Activated CD4-positive, alpha-beta memory T cell treated with anti-CD3 and anti-CD28 coated beads, Interleukin-2, amount 10 ng/mL, durations not matched to agents 7 days and 5 days (primary cell): ENCODE results near the gene ZNF385B. TPM values are rescaled to one million over a fixed set of nuclear protein-coding genes. Genes with fewer than 3 reads are reported as not detected.

Experiments
- CTCF ChIA-PET: fragments of 350-600 bp; sonication (Branson Sonifier 250); formaldehyde crosslinking; loops from one replicate; lab custom pipeline; 2021; ENCODE audit warnings: antibody characterized with exemption, inconsistent platforms; lab: Charles Lee
- POLR2A ChIA-PET: fragments of 350-600 bp; sonication (Branson Sonifier 250); formaldehyde crosslinking; loops from one replicate; lab custom pipeline; 2021; ENCODE audit warnings: antibody characterized with exemption; lab: Charles Lee
- DNase-seq: peaks from one replicate; pipeline ENCODE4 v3.0.0-alpha.2; 2020
- H3K27ac Mint-ChIP-seq: one replicate; pipeline ENCODE4 v1.8.0; 2021; ENCODE audit warnings: mild to moderate bottlenecking, mixed read lengths
- H3K27me3 Mint-ChIP-seq: one replicate; pipeline ENCODE4 v1.8.0; 2021; ENCODE audit warnings: mixed read lengths
- H3K36me3 Mint-ChIP-seq: one replicate; pipeline ENCODE4 v1.8.0; 2021; ENCODE audit warnings: low read depth, mixed read lengths
- H3K4me1 Mint-ChIP-seq: one replicate; pipeline ENCODE4 v1.8.0; 2021; ENCODE audit warnings: mixed read lengths
- H3K4me3 Mint-ChIP-seq: one replicate; pipeline ENCODE4 v1.8.0; 2021; ENCODE audit warnings: mild to moderate bottlenecking, mixed read lengths
- H3K9me3 Mint-ChIP-seq: one replicate; pipeline ENCODE4 v1.8.0; 2021; ENCODE audit warnings: mixed read lengths
- total RNA-seq, 2 experiments: library from RNA; stranded (reverse); gene quantifications; one replicate each; pipeline ENCODE4 v1.2.3, GENCODE V29; 2021

ZNF385B gene
- total RNA-seq, 2 experiments from 2014 or later: not detected

DNA sequence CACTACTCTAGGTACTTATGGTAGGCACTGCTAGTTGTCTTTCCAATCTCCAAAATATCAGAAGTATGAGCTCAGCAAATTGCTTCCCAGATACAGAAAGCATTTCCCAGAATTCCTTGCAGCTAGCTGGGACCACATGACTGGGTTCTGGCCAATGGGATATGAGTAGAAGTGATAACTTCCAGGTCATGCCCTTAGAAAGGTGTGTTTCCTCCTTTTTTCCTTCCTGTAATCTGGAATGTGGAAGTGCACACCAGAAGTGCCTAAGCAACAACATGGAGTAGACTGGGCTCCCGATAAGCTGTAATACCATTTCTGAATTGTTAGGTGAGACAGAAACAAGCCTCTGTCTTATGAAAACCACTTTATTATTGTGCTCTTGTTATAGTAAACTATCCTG is 279.8 kb downstream of the ZNF385B start:
- Mint-ChIP-seq H3K36me3 (no peaks in the 10 kb centered on the region), H3K27ac (no peak overlapping the region), H3K4me3 (no peak overlapping the region), H3K4me1 (no peaks in the 10 kb centered on the region), H3K27me3 (no peaks in the 10 kb centered on the region), H3K9me3 (no peaks in the 10 kb centered on the region)
- POLR2A ChIA-PET: no interaction called here
- DNase-seq: no peak
- CTCF ChIA-PET: no interaction called here

DNA sequence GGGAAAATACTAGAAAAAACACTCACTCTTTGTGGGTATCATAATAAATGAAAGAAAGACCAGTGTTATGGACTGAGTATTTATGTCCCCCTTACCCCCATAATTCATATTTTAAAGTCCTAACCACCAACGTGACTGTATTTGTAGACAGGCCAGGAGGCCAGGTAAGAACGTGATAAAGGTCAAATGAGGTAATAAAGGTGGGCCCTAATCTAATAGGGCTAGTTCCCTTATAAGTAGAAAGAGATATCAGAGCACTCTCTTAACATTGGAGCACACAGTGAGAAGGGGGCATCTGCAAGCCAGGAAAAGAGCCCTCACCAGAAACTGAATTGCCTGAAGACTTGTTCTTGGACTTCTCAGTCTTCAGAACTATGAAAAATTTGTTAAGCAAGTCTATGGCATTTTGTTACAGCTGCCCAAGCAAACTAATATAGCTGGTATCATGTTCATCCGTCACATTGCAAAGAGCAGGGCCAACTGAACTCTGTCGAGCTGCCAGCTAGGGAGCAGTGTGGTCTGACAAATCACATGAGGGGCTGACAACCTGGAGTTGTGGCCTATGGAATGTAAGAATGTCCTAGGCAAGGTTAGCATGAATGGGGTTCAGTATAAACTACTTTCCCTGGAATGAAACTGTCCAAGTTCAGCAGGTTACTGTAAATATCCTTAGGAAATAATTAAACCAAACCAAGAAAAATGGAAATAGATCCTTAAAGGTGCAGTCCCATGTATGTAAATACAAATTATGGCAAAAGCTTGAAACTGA is 280.9 kb downstream of the ZNF385B start:
- POLR2A ChIA-PET: no interaction called here
- no peak for DNase-seq
- Mint-ChIP-seq H3K27ac (no peak overlapping the region), H3K36me3 (no peaks in the 10 kb centered on the region), H3K4me3 (no peak overlapping the region), H3K4me1 (no peaks in the 10 kb centered on the region), H3K27me3 (no peaks in the 10 kb centered on the region), H3K9me3 (no peaks in the 10 kb centered on the region)
- CTCF ChIA-PET: no interaction called here

DNA sequence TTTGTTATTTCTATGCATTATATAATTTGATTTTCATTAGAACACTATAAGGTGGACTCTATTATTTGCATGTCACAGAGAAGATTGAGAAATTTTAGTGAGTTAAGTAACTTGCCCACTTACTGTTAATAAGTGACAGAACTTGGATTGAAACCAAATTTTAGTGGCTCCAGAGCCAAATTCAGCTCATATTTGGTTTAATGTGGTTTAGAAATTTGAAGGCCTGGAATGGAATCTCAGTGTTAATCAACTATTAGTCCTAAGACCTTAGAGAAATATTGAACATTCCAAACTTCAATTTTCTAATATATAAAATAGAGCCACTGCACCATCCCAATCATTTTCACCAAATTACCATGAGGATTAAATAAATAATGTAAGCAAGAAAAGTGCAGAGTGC is 281.6 kb downstream of the ZNF385B start:
- ChIA-PET POLR2A (no interaction called here), CTCF (no interaction called here)
- H3K36me3 Mint-ChIP-seq: no peaks in the 10 kb centered on the region
- H3K27me3 Mint-ChIP-seq: no peaks in the 10 kb centered on the region
- H3K9me3 Mint-ChIP-seq: no peaks in the 10 kb centered on the region
- H3K4me3 Mint-ChIP-seq: no peak overlapping the region
- H3K27ac Mint-ChIP-seq: no peak overlapping the region
- no peaks in the 10 kb centered on the region for H3K4me1 Mint-ChIP-seq
- DNase-seq: no peak

- H3K9me3 Mint-ChIP-seq: no peaks in the 10 kb centered on the region
- no peak for DNase-seq
- H3K27me3 Mint-ChIP-seq: no peaks in the 10 kb centered on the region
- no peak overlapping the region for H3K4me3 Mint-ChIP-seq
- POLR2A ChIA-PET: no interaction called here
- no peaks in the 10 kb centered on the region for H3K36me3 Mint-ChIP-seq
- CTCF ChIA-PET: no interaction called here
- no peak overlapping the region for H3K27ac Mint-ChIP-seq
- H3K4me1 Mint-ChIP-seq: no peaks in the 10 kb centered on the region
Observed at GRCh38 chr2:179578171-179578916, 283.1 kb downstream of the ZNF385B start.

- no peaks in the 10 kb centered on the region for H3K4me1 Mint-ChIP-seq
- H3K27me3 Mint-ChIP-seq: no peaks in the 10 kb centered on the region
- ChIA-PET CTCF (no interaction called here), POLR2A (no interaction called here)
- no peaks in the 10 kb centered on the region for H3K36me3 Mint-ChIP-seq
- H3K27ac Mint-ChIP-seq: no peak overlapping the region
- H3K9me3 Mint-ChIP-seq: no peaks in the 10 kb centered on the region
- DNase-seq: no peak
- no peak overlapping the region for H3K4me3 Mint-ChIP-seq
Observed at GRCh38 chr2:179574061-179574519, 287.3 kb downstream of the ZNF385B start.

- Mint-ChIP-seq H3K9me3 (no peaks in the 10 kb centered on the region), H3K4me1 (no peaks in the 10 kb centered on the region), H3K27ac (no peak overlapping the region), H3K27me3 (no peaks in the 10 kb centered on the region), H3K36me3 (no peaks in the 10 kb centered on the region), H3K4me3 (no peak overlapping the region)
- CTCF ChIA-PET: no interaction called here
- POLR2A ChIA-PET: no interaction called here
- DNase-seq: no peak
Observed at GRCh38 chr2:179572544-179572943, 288.9 kb downstream of the ZNF385B start.

DNA sequence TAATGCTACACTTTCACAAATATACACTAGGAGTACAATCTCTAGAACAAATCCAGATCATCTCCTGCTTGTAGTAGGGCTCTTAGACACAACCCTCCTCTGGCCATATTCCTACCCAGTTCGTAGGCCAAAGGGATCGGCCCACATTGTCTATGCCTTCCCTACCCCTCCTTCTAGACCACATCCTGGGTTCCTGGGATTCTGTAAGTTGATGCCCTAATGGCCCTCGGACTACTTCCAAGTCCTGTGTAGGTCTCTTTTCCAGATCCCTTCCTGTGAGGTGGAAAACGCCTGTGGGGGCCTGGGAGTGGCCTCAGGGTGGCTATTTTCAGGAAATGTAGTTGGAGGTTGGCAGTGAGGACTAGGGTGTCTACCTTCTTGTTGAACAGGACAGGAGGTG is 289.7 kb downstream of the ZNF385B start:
- CTCF ChIA-PET: no interaction called here
- Mint-ChIP-seq H3K4me1 (no peaks in the 10 kb centered on the region), H3K9me3 (no peaks in the 10 kb centered on the region), H3K36me3 (no peaks in the 10 kb centered on the region), H3K4me3 (no peak overlapping the region), H3K27ac (no peak overlapping the region), H3K27me3 (no peaks in the 10 kb centered on the region)
- POLR2A ChIA-PET: no interaction called here
- DNase-seq: no peak

DNA sequence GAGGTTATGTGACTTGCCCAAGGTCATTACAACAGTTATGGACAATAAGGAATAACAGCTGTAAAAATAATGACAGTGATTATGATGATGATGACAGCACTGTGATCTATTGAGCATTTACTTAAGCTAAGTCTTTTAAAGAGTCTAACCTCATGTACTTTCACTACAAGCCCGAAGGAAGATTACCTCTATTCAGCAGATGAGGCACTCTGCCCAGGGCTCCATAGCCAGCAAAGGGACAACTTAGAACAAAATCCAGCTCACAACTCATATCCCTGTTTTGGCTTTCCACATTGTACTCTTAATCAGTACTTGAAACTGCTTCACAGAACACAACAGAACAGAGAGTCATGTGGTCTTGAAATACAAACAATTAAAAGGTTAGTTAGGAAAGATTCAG is 290.2 kb downstream of the ZNF385B start:
- no peaks in the 10 kb centered on the region for H3K9me3 Mint-ChIP-seq
- no peak for DNase-seq
- no peak overlapping the region for H3K27ac Mint-ChIP-seq
- no peak overlapping the region for H3K4me3 Mint-ChIP-seq
- ChIA-PET CTCF (no interaction called here), POLR2A (no interaction called here)
- H3K36me3 Mint-ChIP-seq: no peaks in the 10 kb centered on the region
- H3K4me1 Mint-ChIP-seq: no peaks in the 10 kb centered on the region
- no peaks in the 10 kb centered on the region for H3K27me3 Mint-ChIP-seq

DNA sequence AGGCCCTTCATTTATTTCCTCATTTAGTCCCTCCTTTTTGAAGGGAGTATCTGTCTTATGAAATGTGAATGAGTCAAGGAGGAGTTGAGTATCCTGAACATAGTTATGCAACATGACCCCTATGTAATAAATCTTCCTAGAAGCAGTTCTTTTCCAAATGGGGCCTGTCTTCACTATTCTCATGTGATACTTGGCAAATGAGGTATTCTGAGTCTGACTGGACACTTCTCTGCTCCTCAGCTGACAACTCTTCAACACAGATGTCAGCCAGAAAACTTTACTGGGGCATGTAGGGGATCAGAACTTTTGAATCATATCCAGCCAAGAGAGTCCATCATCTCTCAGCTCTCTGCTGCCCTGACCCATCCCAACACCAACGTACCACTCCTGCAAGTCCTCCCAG is 291.6 kb downstream of the ZNF385B start:
- Mint-ChIP-seq H3K27me3 (no peaks in the 10 kb centered on the region), H3K4me1 (no peaks in the 10 kb centered on the region), H3K9me3 (no peaks in the 10 kb centered on the region), H3K36me3 (no peaks in the 10 kb centered on the region), H3K4me3 (no peak overlapping the region), H3K27ac (no peak overlapping the region)
- CTCF ChIA-PET: no interaction called here
- no peak for DNase-seq
- POLR2A ChIA-PET: no interaction called here

- POLR2A ChIA-PET: no interaction called here
- no peaks in the 10 kb centered on the region for H3K4me1 Mint-ChIP-seq
- no peak overlapping the region for H3K27ac Mint-ChIP-seq
- H3K4me3 Mint-ChIP-seq: no peak overlapping the region
- no peaks in the 10 kb centered on the region for H3K36me3 Mint-ChIP-seq
- H3K27me3 Mint-ChIP-seq: no peaks in the 10 kb centered on the region
- CTCF ChIA-PET: no interaction called here
- no peaks in the 10 kb centered on the region for H3K9me3 Mint-ChIP-seq
- no peak for DNase-seq
Observed at GRCh38 chr2:179565807-179566206, 295.6 kb downstream of the ZNF385B start.

- ChIA-PET CTCF (no interaction called here), POLR2A (no interaction called here)
- no peaks in the 10 kb centered on the region for H3K27me3 Mint-ChIP-seq
- H3K4me3 Mint-ChIP-seq: no peak overlapping the region
- no peaks in the 10 kb centered on the region for H3K36me3 Mint-ChIP-seq
- no peak overlapping the region for H3K27ac Mint-ChIP-seq
- H3K4me1 Mint-ChIP-seq: no peaks in the 10 kb centered on the region
- no peaks in the 10 kb centered on the region for H3K9me3 Mint-ChIP-seq
- DNase-seq: no peak
Observed at GRCh38 chr2:179562330-179562885, 299.0 kb downstream of the ZNF385B start.

DNA sequence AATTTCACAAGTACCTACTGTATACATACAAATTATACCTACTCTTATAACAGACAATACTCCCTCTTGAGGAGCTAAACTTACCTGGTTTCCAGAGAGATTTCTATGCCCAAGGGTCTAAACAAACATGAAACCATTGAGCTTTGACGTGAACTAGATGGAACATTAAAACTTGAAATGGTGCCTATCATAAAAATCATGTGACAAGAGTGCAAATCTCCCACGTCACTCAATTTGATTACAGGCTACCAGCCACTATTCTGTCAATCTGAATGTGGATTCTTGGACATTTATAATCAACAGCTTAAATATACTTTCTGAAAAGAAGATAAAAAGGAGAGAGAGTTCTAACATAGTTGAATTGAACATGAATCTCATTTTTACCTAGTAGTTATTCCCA is 299.7 kb downstream of the ZNF385B start:
- Mint-ChIP-seq H3K36me3 (no peaks in the 10 kb centered on the region), H3K4me1 (no peaks in the 10 kb centered on the region), H3K27ac (no peak overlapping the region), H3K9me3 (no peaks in the 10 kb centered on the region), H3K27me3 (no peaks in the 10 kb centered on the region), H3K4me3 (no peak overlapping the region)
- no peak for DNase-seq
- ChIA-PET CTCF (no interaction called here), POLR2A (no interaction called here)

DNA sequence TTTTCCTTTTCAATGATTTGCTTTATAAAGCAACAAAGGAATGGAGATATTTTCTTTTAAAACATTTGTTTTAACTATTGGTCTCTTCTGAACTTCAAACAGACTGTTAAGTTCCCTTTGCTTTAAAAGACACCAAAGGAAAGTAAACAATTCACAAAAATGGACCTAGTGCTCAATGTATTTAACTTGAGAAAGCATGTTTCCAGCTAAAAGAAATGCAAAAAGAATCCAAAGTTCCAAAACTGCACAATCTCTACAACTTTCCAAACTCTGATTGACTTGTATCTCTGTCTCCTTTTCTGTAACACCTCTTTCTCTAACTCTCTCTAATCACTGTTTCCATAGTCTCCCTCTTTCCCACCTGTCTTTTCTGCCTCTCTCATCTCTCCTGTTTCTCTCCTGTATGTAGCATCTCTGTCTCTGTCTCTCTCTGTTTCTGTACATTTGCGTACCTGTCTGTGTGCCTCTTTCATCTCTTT is 301.1 kb downstream of the ZNF385B start:
- ChIA-PET CTCF (no interaction called here), POLR2A (no interaction called here)
- no peaks in the 10 kb centered on the region for H3K9me3 Mint-ChIP-seq
- H3K4me1 Mint-ChIP-seq: no peaks in the 10 kb centered on the region
- no peak overlapping the region for H3K4me3 Mint-ChIP-seq
- H3K27me3 Mint-ChIP-seq: no peaks in the 10 kb centered on the region
- no peak overlapping the region for H3K27ac Mint-ChIP-seq
- no peaks in the 10 kb centered on the region for H3K36me3 Mint-ChIP-seq
- DNase-seq: no peak
